CD4-positive, alpha-beta T cell treated with Interleukin-21 for 1 hour (primary cell): ENCODE data around the gene SLC44A4.
A peak's percentile ranks its signal among the peaks of the same experiment; 100 is the strongest.
"Not testable (repeated sequence)": the region's sequence is repeated elsewhere in the genome, so short reads cannot be mapped to it uniquely, and the experiment has no call there.

Experiments
- DNase-seq: peaks from one replicate; pipeline ENCODE4 v3.0.0-alpha.2; 2020

The SLC44A4 gene

DNA sequence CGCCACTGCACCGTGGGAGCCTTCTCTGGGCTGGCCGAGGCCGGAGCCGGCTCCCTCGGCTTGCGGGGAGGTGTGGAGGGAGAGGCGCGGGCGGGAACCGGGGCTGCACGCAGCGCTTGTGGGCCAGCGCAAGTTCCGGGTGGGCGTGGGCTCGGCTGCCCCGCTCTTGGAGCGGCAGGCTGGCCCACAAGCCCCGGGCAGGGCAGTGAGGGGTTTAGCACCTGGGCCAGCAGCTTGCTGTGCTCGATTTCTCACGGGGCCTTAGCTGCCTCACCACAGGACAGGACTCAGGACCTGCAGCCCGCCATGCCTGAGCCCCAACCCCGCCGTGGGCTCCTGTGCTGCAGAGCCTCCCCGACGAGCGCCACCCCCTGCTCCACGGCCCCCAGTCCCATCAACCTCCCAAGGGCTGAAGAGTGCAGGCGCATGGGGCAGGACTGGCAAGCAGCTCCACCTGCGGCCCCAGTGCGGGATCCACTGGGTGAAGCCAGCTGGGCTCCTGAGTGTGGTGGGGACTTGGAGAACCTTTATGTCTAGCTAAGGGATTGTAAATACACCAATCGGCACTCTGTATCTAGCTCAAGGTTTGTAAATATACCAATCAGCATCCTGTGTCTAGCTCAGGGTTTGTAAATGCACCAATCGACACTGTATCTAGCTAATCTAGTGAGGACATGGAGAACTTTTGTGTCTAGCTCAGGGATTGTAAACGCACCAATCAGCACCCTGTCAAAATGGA is 26.6 kb downstream of the SLC44A4 start:
- DNase-seq: not testable (repeated sequence)

DNA sequence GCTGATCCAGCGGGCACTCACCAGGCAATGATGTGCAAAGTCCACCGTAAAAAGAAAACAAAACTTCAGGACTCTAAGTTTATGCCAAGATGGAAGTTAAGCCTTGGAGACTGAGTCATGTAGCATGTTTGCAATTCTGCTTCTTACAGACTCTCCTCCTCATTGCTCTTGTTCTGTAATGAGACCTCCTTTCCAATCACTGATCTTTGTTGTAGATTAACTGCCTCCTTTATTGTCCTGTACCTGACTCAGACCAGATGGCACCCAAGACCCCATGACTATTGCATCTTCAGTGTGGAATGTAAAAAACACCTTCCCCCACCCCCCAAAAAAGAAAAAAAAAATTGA is 27.3 kb downstream of the SLC44A4 start:
- DNase-seq: no peak

DNA sequence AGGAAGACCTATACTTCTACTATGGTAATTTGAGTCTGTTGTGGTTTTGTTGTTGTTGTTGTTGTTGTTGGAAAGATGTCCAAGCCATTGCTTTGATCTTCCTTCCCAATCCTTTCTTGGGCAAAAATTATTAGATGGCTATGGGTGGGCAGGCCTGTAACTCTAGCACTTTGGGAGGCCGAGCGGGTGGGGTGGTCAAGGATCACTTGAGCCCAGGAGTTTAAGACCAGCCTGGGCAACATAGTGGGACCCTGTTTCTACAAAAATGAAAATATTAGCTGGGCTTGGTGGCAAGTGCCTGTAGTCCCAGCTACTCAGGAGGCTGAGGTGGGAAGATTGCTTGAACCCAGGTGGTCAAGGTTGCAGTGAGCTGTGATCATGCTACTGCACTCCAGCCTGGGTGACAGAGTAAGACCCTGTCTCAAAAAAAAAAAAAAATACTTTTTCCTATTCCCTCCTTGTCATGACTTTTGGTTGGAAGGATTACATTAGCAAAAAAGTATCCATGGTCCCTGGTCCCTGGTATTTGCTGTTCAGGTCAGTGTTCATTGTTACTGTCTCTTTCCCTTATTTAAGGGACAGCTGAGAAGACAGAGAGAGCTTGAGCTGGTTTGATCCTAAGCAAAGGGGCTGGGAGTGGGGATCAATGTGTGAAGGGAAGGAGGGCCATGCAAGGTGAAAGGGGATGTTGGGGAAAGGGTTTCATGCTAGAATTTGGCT is 27.9 kb downstream of the SLC44A4 start:
- DNase-seq: no peak

DNA sequence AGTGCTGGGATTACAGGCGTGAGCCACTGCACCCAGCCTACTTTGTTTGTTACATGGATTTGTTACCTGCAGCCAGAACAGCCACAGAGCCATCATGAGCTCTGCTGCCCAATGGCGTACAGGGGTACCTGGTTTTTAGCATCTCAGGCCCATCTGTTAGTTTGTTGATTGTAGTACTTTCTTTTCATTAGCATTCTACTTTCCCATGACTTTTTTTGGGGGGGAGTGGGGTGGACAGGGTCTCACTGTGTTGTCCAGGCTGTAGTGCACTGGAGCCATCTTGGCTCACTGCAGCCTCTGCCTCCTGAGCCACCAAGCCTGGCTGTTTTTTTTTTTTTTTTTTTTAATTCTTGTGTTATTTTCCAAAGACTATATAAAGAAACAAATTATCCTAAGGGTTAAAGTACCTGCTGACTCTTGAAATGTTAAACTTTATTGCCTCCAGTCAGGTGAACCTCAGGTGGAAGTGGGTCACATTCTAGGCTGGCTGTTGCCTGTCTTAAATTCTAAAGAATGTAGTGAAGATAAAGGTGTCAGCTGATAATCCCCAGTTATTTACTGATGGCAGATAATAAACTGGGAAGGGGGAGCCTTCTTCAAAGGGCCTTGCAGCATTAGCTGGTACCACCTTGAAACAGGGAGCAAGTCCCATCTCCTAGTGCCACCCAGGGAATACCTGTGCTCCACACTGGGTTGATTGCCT is 31.4 kb downstream of the SLC44A4 start:
- no peak for DNase-seq

DNA sequence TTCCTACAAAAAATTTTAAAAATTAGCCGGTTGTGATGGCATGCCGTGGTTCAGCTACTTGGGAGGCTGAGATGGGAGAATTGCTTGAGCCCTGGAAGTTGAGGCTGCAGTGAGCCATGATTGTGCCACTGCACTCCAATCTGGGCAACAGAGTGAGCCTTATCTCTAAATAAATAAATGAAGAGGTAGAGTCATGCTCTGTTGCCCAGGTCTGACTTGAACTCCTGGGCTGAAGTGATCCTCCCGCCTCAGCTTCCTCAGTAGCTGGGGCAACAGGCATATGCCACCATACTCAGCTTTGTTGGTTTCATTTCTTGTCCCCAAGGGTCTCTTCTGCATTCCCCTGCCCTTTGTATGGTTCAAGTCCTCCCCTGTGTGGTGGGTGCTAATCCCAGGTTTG is 34.3 kb downstream of the SLC44A4 start:
- no peak for DNase-seq

DNA sequence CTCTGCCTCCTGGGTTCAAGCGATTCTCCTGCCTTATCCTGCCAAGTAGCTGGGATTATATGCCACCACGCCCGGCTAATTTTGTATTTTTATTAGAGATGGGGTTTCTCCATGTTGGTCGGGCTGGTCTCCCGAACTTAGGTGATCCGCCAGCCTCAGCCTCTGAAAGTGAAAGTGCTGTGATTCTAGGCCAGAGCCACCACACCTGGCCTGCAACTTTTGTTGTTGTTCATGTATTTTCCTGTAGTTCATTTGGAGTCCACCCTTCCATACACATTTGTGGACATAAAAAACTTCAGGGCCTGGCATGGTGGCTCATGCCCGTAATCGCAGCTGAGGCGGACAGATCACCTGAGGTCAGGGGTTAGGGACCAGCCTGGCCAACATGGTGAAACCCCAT is 36.7 kb downstream of the SLC44A4 start:
- no peak for DNase-seq

DNA sequence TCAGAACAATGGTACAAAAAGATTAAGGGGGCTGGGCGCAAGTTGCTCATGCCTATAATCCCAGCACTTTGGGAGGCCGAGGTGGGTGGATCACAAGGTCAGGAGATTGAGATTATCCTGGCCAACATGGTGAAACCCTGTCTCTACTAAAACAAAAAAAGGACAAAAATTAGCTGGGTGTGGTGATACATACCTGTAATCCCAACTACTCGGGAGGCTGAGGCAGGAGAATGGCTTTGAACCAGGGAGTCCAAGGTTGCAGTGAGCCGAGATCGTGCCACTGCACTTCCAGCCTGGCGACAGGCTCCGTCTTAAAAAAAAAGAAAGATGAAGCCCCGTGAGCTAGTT is 39.0 kb downstream of the SLC44A4 start:
- DNase-seq: not testable (repeated sequence)

DNA sequence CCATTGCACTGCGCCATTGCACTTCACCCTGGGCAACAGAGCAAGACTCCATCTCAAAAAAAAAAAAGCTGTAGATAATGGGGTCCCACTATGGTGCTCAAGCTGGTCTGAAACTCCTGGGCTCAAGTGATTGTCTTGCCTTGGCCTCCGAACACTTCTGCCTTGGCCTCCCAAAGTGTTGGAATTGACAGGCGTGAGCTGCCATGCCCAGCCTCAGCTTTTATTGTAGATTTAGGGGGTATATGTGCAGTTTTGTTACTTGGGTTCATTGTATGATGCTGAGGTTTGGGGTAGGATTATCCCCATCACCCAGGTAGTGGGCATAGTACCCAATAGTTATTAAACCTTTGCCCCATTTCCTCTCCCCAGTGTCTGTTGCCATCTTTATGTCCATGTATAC is 39.8 kb downstream of the SLC44A4 start:
- no peak for DNase-seq

DNA sequence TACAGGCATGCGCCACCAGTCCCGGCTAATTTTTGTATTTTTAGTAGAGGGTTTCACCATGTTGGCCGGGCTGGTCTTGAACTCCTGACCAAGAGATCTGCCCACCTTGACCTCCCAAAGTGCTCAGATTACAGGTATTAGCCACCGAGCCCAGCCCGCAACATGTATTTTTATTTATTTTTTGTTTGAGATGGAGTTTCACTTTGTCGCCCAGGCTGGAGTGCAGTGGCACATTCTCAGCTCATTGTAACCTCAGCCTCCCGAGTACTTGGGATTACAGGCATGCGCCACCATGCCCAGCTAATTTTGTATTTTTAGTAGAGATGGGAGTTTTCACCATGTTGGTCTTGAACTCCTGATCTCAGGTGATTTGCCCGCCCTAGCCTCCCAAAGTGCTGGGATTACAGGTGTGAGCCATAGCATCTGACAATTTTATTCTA is 40.7 kb downstream of the SLC44A4 start:
- DNase-seq: not testable (repeated sequence)

DNA sequence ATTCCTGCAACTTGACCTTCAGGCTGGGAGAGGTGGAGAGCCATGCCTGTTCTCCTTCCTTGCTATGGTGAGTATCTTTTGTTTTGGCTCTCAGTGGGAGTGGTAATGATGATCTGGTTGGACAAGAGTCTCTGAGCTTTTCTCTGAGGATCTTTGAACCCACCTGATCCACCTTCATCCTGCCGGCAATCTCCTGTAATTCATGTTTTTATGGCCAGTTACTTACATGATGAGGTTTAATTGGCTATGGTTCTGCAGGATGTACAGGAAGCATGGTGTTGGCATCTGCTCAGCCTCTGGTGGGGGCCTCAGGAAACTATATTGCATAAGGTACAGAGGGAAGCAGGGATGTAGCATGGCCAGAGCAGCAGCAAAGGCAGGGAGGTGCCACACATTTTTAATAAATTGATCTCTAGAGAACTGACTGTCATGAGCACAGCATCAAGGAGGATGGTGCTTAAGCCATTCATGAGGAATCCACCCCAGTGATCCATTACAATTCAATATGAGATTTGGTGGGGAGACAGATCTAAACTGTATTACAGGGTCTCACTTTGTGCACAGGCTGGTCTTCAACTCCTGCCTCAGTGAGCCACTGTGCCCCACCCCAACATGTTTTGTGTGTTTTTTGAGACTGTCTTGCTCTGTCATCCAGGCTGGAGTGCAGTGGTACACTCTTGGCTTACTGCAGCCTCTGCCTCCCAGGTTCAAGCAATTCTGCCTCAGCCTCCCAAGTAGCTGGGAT is 41.3 kb downstream of the SLC44A4 start:
- no peak for DNase-seq

DNA sequence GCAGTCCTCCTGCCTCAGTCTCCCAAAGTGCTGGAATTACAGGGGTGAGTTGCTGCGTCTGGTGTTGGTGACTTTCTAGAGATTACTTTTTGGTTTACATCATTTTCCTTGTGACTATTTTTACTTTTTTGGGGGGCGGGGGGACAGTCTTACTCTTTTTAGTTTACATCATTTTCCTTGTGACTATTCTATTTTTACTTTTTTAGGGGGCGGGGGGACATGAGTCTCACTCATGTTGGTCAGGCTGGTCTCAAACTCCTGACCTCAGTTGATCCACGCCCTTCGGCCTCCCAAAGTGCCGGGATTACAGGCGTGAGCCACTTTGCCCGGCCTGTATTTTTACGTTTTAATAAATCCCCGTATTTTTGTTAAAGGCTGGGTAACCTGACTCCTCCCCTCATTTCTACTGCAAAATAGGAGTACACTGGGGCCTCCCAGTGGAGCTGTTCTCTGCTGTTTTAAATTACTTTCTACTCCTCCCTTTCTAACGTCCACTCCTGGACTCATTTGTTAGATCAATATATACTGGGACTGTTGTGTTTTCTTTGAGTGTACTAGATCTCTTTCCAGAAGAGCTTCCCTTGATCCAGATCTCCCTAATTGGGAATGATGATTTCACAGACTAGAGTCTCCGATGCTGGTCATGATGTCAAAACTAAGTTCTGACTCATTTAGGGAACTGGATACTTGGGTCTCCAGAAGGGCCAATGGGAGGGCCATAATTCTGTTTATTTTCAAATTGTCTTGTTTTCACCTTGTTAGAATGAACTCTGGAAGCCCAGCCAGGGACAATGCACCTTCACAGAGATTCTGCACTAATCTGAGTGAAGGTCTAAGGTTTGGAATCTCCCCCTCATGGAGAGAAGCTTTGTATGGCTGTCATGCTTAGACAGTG is 42.1 kb downstream of the SLC44A4 start:
- DNase-seq: no peak

DNA sequence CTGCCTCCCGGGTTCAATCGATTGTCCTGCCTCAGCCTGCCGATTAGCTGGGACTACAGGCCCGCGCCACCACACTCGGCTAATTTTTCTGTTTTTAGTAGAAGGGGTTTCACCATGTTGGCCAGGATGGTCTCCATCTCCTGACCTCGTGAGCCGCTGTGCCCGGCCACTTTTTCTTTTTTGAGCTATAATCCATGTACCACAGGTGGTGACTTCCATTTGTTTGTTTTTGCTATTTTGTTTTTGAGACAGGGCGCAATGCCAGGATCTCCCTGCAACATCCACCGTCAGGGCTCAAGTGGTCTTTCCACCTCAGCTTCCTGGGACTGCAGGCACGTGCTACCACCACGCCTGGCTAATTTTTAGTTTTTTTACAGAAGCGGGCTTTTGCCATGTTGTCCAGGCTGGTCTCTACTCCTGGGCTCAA is 42.7 kb downstream of the SLC44A4 start:
- DNase-seq: no peak

DNA sequence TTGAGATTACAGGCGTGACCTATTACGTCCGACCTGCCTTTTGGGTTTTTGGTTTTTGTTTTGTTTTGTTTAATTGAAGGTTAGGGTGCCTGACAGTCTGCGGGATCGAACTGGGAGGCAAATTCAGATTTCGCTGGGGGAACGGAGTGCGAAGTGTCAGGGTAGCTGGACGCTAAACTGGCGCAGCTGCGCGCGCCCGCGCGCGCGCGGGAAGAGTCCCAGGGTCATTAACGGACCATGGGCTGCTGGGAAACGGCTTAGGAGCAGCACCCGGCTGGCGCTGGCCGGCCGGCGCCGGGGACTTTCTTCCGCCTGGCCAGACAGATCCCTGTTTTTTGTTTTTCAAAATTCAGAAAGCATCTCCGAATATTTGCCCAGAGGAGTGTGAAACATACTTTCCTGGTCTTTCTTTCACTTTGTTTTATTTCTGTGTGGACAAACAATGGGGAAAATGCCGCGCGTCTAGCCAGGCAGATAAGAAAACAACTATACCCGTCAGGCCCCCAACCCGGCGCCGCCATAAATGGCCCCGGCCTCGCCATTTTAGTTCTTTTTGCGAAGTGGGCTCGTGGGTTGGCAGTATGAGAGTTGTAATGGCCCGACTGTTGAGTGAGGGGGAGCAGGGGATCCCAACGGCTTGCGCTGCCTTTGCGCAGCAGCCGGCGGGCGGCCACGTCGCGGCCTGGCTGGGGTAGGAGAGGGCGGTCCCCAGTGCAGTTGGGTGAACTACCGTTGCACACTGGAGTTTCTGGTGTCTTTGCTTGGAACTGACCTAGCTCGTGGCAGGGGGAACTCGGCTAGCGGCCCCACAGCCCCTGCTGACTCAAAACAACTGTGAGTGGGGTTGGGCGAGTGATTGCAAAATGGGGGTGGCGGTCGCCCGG is 44.2 kb downstream of the SLC44A4 start:
- peak; percentile 85 for DNase-seq

DNA sequence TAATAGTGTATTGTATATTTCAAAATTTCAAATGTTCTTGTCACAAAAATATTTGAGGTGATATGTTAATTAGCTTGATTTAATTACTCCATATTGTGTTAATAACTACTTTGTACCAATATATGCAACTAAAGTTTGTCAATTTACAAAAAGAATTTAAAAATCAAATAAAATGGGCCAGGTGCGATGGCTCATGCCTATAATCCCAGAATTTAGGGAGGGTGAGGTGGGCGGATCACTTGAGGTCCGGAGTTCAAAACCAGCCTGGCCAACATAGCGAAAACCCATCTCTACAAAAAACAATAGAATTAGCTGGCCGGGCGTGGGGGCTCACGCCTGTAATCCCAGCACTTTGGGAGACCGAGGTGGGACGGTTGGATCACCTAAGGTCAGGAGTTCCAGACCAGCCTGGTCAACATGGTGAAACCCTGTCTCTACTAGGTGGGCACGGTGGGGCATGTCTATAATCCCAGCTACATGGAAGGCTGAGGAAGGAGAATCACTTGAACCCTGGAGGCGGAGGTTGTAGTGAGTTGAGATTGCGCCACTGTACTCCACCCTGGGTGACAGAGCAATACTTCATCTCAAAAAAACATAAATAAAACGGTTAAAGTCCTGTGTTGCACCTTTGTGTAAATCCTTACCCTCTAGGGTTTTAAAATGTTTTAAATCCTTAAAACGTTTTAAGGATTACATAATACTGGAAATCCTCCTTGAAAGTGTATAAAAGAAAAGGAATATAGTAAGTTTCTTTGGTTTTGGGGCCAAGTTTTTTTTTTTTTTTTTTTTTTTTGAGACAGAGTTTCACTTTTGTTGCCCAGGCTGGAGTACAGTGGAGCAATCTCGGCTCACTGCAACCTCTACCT is 47.2 kb downstream of the SLC44A4 start:
- no peak for DNase-seq

DNA sequence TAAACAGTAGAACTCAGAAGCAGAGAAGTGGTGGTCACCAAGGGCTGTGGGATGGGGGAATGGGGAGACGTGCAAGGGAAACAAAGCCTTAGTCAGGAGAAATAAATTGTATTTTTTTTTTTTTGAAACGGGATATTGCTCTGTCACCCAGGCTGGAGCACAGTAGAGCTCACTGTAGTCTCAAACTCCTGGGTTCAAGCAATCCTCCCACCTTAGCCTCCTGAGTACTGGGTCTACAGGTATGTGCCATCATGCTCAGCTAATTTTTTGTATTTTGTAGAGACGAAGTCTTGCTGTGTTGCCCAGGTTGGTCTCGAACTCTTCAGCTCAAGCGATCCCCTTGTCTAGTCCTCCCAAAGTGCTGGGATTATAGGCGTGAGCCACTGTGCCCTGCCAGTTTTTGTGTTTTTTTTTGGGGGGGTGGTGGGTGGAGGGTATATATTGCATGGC is 47.9 kb downstream of the SLC44A4 start:
- DNase-seq: no peak

DNA sequence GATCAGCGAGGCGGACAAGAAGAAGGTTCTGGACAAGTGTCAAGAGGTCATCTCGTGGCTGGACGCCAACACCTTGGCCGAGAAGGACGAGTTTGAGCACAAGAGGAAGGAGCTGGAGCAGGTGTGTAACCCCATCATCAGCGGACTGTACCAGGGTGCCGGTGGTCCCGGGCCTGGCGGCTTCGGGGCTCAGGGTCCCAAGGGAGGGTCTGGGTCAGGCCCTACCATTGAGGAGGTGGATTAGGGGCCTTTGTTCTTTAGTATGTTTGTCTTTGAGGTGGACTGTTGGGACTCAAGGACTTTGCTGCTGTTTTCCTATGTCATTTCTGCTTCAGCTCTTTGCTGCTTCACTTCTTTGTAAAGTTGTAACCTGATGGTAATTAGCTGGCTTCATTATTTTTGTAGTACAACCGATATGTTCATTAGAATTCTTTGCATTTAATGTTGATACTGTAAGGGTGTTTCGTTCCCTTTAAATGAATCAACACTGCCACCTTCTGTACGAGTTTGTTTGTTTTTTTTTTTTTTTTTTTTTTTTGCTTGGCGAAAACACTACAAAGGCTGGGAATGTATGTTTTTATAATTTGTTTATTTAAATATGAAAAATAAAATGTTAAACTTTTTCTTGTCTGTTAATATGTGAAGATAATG is 49.0 kb downstream of the SLC44A4 start:
- DNase-seq: peak; percentile 68

DNA sequence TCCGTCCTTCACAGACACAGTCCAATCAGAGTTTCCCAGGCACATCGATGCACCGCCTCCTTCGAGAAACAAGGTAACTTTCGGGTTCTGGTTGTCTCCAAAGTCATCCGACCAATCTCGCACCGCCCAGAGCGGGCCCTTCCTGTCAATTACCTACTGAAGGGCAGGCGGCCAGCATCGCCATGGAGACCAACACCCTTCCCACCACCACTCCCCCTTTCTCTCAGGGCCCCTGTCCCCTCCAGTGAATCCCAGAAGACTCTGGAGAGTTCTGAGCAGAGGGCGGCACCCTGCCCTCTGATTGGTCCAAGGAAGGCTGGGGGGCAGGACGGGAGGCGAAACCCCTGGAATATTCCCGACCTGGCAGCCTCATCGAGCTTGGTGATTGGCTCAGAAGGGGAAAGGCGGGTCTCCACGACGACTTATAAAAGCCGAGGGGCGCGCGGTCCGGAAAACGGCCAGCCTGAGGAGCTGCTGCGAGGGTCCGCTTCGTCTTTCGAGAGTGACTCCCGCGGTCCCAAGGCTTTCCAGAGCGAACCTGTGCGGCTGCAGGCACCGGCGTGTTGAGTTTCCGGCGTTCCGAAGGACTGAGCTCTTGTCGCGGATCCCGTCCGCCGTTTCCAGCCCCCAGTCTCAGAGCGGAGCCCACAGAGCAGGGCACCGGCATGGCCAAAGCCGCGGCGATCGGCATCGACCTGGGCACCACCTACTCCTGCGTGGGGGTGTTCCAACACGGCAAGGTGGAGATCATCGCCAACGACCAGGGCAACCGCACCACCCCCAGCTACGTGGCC is 51.3 kb downstream of the SLC44A4 start, which contains the start of gene HSPA1B:
Gene HSPA1B, plus strand, starts transcription at position 453 of the 794 bp plus-strand sequence. Its CDS starts 213 bp downstream, at position 666.
- peak; percentile 93 for DNase-seq

DNA sequence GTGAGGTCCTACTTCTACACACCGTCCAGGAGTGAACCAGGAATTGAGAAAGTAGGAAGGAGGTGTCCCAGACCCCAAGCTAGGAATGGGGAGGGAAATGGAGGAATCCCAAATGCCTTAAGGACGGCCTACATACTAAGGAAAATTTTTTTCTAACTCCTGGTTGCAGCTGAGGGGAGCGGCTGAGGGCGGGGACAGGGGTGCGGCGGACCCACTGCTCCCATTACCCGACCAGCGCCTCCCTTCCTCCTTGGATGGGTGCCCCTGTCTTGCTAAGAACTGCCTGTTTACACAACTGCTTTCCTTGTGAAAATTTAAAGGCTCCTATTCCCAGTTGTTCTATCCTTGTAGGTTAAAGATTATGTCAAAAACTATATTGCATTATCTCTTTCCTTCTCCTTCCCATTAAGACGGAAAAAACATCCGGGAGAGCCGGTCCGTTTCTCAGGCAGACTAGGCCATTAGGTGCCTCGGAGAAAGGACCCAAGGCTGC is 52.0 kb downstream of the SLC44A4 start:
- DNase-seq: no peak
